Glutamatergic neuron (in vitro differentiated cells): ENCODE results near the gene GIPC1. TPM values are rescaled to one million over a fixed set of nuclear protein-coding genes. Genes with fewer than 3 reads are reported as not detected.

Experiments used
- DNase-seq: peaks from one replicate; pipeline ENCODE4 v3.0.0; 2022
- H3K27ac Mint-ChIP-seq: one replicate; pipeline ENCODE4 v1.8.0; 2020; ENCODE audit warnings: mild to moderate bottlenecking, mixed read lengths, inconsistent platforms; ENCODE audit not compliant: unreplicated experiment
- H3K27me3 Mint-ChIP-seq: one replicate; pipeline ENCODE4 v1.8.0; 2020; ENCODE audit warnings: mild to moderate bottlenecking, moderate library complexity, mixed read lengths, inconsistent platforms; ENCODE audit not compliant: unreplicated experiment
- H3K36me3 Mint-ChIP-seq: one replicate; pipeline ENCODE4 v1.8.0; 2020; ENCODE audit warnings: mild to moderate bottlenecking, mixed read lengths, inconsistent platforms; ENCODE audit not compliant: unreplicated experiment
- H3K4me1 Mint-ChIP-seq: one replicate; pipeline ENCODE4 v1.8.0; 2020; ENCODE audit warnings: mild to moderate bottlenecking, low read depth, mixed read lengths, inconsistent platforms; ENCODE audit not compliant: unreplicated experiment
- H3K4me3 Mint-ChIP-seq: one replicate; pipeline ENCODE4 v1.8.0; 2020; ENCODE audit warnings: mild to moderate bottlenecking, mixed read lengths, inconsistent platforms; ENCODE audit not compliant: unreplicated experiment
- H3K9me3 Mint-ChIP-seq: one replicate; pipeline ENCODE4 v1.8.0; 2020; ENCODE audit warnings: mild to moderate bottlenecking, moderate library complexity, mixed read lengths, inconsistent platforms; ENCODE audit not compliant: unreplicated experiment
- CTCF ChIP-seq: fragments of 200-600 bp; sonication (generic); IDR thresholded peaks from one replicate; pipeline ENCODE4 v1.5.0; 2021; ENCODE audit not compliant: partially characterized antibody, unreplicated experiment
- total RNA-seq: library from RNA; stranded (reverse); fragmentation: NEBNext Ultra II Directional; extraction: Animal tissue kit (Norgen Biotek cat#: 25700); gene quantifications from one replicate; pipeline ENCODE4 v1.2.1, GENCODE V29; 2021; ENCODE audit not compliant: unreplicated experiment

GIPC1 gene
- total RNA-seq, 1 donor from 2014 or later: 53.4 TPM

- Mint-ChIP-seq H3K27ac (peak overlapping the region; percentile 22), H3K36me3 (peaks cover 10% of the 10 kb centered on the region), H3K27me3 (peaks cover 4% of the 10 kb centered on the region), H3K4me3 (peak overlapping the region; percentile 84), H3K4me1 (peaks cover 25% of the 10 kb centered on the region), H3K9me3 (peaks cover 20% of the 10 kb centered on the region)
- DNase-seq: no peak
- no peak for TF ChIP-seq CTCF
These were observed 19.6 kb upstream of the GIPC1 start for GRCh38 chr19:14515501-14516047.

- no peak for DNase-seq
- peak overlapping the region; percentile 25 for H3K4me3 Mint-ChIP-seq
- H3K27me3 Mint-ChIP-seq: peaks cover 4% of the 10 kb centered on the region
- no peak overlapping the region for H3K27ac Mint-ChIP-seq
- H3K36me3 Mint-ChIP-seq: peaks cover 10% of the 10 kb centered on the region
- H3K9me3 Mint-ChIP-seq: peaks cover 18% of the 10 kb centered on the region
- TF ChIP-seq CTCF: no peak
- H3K4me1 Mint-ChIP-seq: peaks cover 21% of the 10 kb centered on the region
These were observed 18.4 kb upstream of the GIPC1 start for GRCh38 chr19:14514215-14514863.

GRCh38 chr19:14512406-14512961 is 16.6 kb upstream of the GIPC1 start:
- Mint-ChIP-seq H3K9me3 (peaks cover 18% of the 10 kb centered on the region), H3K36me3 (peaks cover 10% of the 10 kb centered on the region), H3K27me3 (peaks cover 4% of the 10 kb centered on the region), H3K4me3 (no peak overlapping the region), H3K4me1 (peaks cover 21% of the 10 kb centered on the region), H3K27ac (no peak overlapping the region)
- no peak for DNase-seq
- no peak for TF ChIP-seq CTCF

- Mint-ChIP-seq H3K27me3 (peaks cover 3% of the 10 kb centered on the region), H3K9me3 (peaks cover 8% of the 10 kb centered on the region), H3K4me1 (peaks cover 15% of the 10 kb centered on the region), H3K27ac (no peak overlapping the region), H3K4me3 (no peak overlapping the region), H3K36me3 (peaks cover 10% of the 10 kb centered on the region)
- no peak for DNase-seq
- TF ChIP-seq CTCF: no peak
These were observed 15.3 kb upstream of the GIPC1 start for GRCh38 chr19:14511229-14511593.
